GM12874 (cell line): ENCODE measurements around the gene EIF4E3.
A peak's percentile ranks its signal among the peaks of the same experiment; 100 is the strongest.

ENCODE experiments used
- TF ChIP-seq, protein P1 (sequence below): IDR thresholded peaks from 2 replicates; pipeline ENCODE4 v1.5.1; 2011; ENCODE audit warnings: low read depth, mild to moderate bottlenecking, control low read depth, low read length, moderate library complexity; ENCODE audit not compliant: insufficient read depth

Gene EIF4E3

DNA sequence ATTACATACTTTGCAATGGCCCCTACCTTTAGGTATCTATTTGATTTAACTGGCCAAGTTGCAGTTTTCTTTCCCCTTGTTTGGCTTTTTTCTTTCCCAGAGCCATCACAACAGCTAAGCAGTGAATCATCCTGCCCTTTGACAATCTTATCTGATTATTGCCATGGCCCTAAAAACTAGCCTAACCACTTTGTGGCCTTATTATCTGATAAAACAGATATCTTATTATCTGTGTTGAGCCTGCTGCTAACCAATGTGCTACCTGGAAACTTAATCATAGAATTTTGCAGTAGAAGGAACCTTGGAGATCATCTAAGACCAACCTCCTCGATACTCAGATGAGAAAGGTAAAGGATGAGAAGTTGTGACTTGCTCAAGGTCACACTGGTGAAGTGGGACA is 37.1 kb downstream of the EIF4E3 start:
- TF ChIP-seq, protein P1, sequence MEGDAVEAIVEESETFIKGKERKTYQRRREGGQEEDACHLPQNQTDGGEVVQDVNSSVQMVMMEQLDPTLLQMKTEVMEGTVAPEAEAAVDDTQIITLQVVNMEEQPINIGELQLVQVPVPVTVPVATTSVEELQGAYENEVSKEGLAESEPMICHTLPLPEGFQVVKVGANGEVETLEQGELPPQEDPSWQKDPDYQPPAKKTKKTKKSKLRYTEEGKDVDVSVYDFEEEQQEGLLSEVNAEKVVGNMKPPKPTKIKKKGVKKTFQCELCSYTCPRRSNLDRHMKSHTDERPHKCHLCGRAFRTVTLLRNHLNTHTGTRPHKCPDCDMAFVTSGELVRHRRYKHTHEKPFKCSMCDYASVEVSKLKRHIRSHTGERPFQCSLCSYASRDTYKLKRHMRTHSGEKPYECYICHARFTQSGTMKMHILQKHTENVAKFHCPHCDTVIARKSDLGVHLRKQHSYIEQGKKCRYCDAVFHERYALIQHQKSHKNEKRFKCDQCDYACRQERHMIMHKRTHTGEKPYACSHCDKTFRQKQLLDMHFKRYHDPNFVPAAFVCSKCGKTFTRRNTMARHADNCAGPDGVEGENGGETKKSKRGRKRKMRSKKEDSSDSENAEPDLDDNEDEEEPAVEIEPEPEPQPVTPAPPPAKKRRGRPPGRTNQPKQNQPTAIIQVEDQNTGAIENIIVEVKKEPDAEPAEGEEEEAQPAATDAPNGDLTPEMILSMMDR: no peak

DNA sequence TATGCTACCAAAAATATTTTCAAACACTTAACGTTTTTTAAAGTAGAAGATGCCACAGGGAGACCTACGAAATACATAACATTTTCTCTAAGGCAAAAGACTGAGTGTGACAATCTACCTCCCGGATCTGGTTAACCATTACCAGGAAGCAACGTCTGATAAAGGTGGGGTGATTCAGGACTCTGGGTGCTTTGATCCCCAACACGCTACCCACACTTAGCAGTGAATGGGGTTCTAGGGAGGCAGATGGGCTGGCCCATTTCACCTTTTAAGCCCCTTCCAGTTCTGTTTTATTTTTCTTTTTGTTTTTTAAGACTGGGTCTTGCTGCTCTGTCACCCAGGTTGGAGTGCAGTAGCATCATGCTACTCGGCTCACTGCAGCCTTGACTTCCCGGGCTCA is 39.5 kb downstream of the EIF4E3 start:
- TF ChIP-seq, protein P1: no peak

DNA sequence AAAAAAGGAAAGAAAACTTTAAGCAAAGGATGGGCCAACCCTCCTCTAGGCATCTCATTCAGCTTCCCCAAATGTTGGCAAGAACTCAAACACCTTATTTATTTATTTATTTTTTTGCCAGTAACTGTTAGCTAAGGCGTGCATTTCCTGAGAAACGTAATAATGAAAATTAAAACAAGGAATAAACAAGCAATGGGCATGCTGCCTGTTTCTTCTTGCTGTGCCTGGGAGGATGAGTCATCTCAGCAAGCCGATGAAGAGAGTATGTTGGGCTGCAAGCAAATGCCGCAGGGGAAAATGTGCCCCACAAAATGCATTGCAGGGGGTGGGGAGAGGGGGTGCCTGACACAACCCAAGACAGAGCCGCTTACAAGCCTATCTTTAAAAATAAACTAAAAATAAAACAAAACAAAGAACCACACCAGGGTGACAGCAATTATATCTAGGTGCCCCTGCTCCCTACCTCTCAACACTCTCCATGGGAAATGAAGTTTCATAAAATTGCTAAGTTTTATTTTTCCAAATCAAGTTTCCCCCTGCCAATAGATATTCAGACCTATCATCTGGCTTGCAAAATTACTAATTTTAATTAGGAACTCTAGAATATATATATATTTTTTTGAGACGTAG is 40.3 kb downstream of the EIF4E3 start:
- TF ChIP-seq, protein P1: no peak

- TF ChIP-seq, protein P1: no peak
Observed at GRCh38 chr3:71684046-71684756, 41.0 kb downstream of the EIF4E3 start.

GRCh38 chr3:71681224-71681668 is 44.0 kb downstream of the EIF4E3 start:
- TF ChIP-seq, protein P1: peak; percentile 68

- TF ChIP-seq, protein P1: no peak
Observed at GRCh38 chr3:71680603-71681002, 44.6 kb downstream of the EIF4E3 start.

DNA sequence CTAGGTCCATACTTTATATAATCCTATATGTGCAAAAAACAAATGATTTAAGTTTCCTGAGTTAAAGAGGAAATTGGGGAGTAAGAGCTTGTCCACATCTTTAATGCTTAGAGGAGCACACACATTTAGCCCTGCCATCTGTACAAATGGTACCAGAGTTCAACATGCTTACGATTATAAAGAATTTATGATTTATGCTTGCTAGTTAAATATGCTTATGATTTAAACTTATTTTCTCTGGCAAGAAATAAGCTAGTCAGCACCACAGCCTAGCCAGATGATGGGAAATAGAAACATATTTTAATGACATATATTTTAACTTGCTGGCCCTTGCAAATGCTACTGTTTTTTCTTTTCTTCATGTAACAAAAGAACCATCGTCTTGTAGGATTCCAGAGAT is 48.3 kb downstream of the EIF4E3 start:
- TF ChIP-seq, protein P1: no peak
